NCI-H2029 treated with DMSO at 0.1 percent for 48 hours (cell line): Measurements from ENCODE around the gene IFRD2.
A peak's percentile ranks its signal among the peaks of the same experiment; 100 is the strongest.

Experiments
- DNase-seq: peaks from one replicate; lab custom pipeline; 2025; lab: John Stamatoyannopoulos, UW

The IFRD2 gene

GRCh38 chr3:50292159-50293078 is at the start of gene IFRD2:
Gene IFRD2, minus strand, starts transcription at chr3:50292429. Its CDS starts 155 bp downstream, at chr3:50292274.
- DNase-seq = peak; percentile 61

- DNase-seq = no peak
Observed at GRCh38 chr3:50341537-50341936, 49.3 kb upstream of the IFRD2 start.

GRCh38 chr3:50340448-50341329 is 48.5 kb upstream of the IFRD2 start, which contains the start of gene RASSF1:
Gene RASSF1, minus strand, starts transcription at chr3:50340836. Its CDS starts 31 bp downstream, at chr3:50340805.
- no peak for DNase-seq

- no peak for DNase-seq
Observed at GRCh38 chr3:50340147-50340447, 47.9 kb upstream of the IFRD2 start.

GRCh38 chr3:50339485-50340146 is 47.4 kb upstream of the IFRD2 start:
- no peak for DNase-seq

- no peak for DNase-seq
Observed at GRCh38 chr3:50338965-50339364, 46.7 kb upstream of the IFRD2 start.

- peak; percentile 73 for DNase-seq
Observed at GRCh38 chr3:50337175-50337861, 45.1 kb upstream of the IFRD2 start.

- no peak for DNase-seq
Observed at GRCh38 chr3:50336452-50337174, 44.4 kb upstream of the IFRD2 start.

- no peak for DNase-seq
Observed at GRCh38 chr3:50334339-50335075, 42.3 kb upstream of the IFRD2 start.

- no peak for DNase-seq
Observed at GRCh38 chr3:50333744-50334328, 41.6 kb upstream of the IFRD2 start.

- DNase-seq = no peak
Observed at GRCh38 chr3:50331364-50331907, 39.2 kb upstream of the IFRD2 start.

- no peak for DNase-seq
Observed at GRCh38 chr3:50330330-50330729, 38.1 kb upstream of the IFRD2 start.

GRCh38 chr3:50327943-50328691 is 35.9 kb upstream of the IFRD2 start, which contains the start of gene TUSC2:
Gene TUSC2, minus strand, starts transcription at chr3:50328223. Its CDS starts 124 bp downstream, at chr3:50328099.
- DNase-seq = peak; percentile 43

- DNase-seq = no peak
Observed at GRCh38 chr3:50327129-50327528, 34.9 kb upstream of the IFRD2 start.

GRCh38 chr3:50326182-50326541 is 33.9 kb upstream of the IFRD2 start:
- no peak for DNase-seq

GRCh38 chr3:50325497-50326181 is 33.4 kb upstream of the IFRD2 start:
- no peak for DNase-seq

GRCh38 chr3:50325113-50325480 is 32.9 kb upstream of the IFRD2 start:
- DNase-seq = no peak
